ENCODE measurements around the gene KDM1B. TPM values are rescaled to one million over a fixed set of nuclear protein-coding genes. Genes with fewer than 3 reads are reported as not detected.

KDM1B gene
- total and polyA plus RNA-seq, 2 of the 8 experiments (the other 6 are each of a cell fraction or from before 2014, with no cell fraction given): 3.7 to 7.5 TPM

GRCh38 chr6:18249271-18249670 is 94.0 kb downstream of the KDM1B start:
- H4K5ac ChIP-seq (ENCODE audit: insufficient read length, low read depth, low read length): no peak overlapping the region
- no peaks in the 10 kb centered on the region for H3K27me3 ChIP-seq (replicated peaks in 1 of 4; ENCODE audit: control insufficient read depth in 3 of 4, extremely low read depth in 1 of 4, insufficient read depth in 3 of 4, low read length in 3 of 4)
- no peaks in the 10 kb centered on the region for H3K79me1 ChIP-seq (ENCODE audit: low read depth, low read length)
- H3K4me2 ChIP-seq (ENCODE audit: insufficient read depth in 1 of 2, low read depth in 2 of 2, low read length in 2 of 2): no peak overlapping the region
- H3K4me3 ChIP-seq (ENCODE audit: extremely low read depth in 1 of 4, insufficient read depth in 2 of 4, low read depth in 3 of 4, low read length in 4 of 4): no peak overlapping the region
- H4K20me1 ChIP-seq (replicated peaks in 1 of 2; ENCODE audit: control insufficient read depth in 1 of 2, insufficient read depth in 2 of 2, low read length in 2 of 2): peaks cover 3 to 9% of the 10 kb centered on the region in 2 experiments
- H4K91ac ChIP-seq (replicated peaks; ENCODE audit: insufficient read length, low read length): no peak overlapping the region
- no peaks in the 10 kb centered on the region for H3K4me1 ChIP-seq (replicated peaks in 1 of 4; ENCODE audit: control insufficient read depth in 3 of 4, insufficient read depth in 4 of 4, low read length in 3 of 4)
- peaks cover 0 to 96% of the 10 kb centered on the region in 2 experiments; a peak in 3 of 4 replicates for H3K79me2 ChIP-seq (ENCODE audit: control insufficient read depth in 1 of 2, insufficient read depth in 2 of 2, low read length in 2 of 2)
- H3K9ac ChIP-seq (replicated peaks in 1 of 4; ENCODE audit: extremely low read depth in 1 of 4, low read depth in 3 of 4, low read length in 3 of 4): no peak overlapping the region
- DNase-seq (ENCODE audit: low read depth in 1 of 2, low spot score in 2 of 2) (no peak), FAIRE-seq (no peak)
- no peak overlapping the region for H4K8ac ChIP-seq (ENCODE audit: extremely low read depth, insufficient read depth, low read length)
- H3K4ac ChIP-seq (replicated peaks; ENCODE audit: insufficient read length, low read depth, low read length): no peak overlapping the region
- WGBS, 2 experiments (ENCODE audit: extremely low coverage in 1 of 2, insufficient coverage in 1 of 2, insufficient read length in 1 of 2, insufficient replicate concordance in 2 of 2, low coverage in 1 of 2, low lambda C conversion rate in 2 of 2, missing lambda C conversion rate in 1 of 2): 94% methylated on average over 4 of the region's 4 CpGs; no CpG with 5 or more reads in 1 of the 2 experiments
- H2BK120ac ChIP-seq (replicated peaks; ENCODE audit: low read depth, low read length): no peak overlapping the region
- no peaks in the 10 kb centered on the region for H3K9me3 ChIP-seq (ENCODE audit: insufficient read depth in 2 of 2, low read depth in 1 of 2, low read length in 1 of 2)
- POLR2A ChIA-PET (ENCODE audit: partially characterized antibody): interaction anchor here (1.0 to 1.4 kb wide), 3 partner anchors 15 to 66 kb away, joined by 3 to 4 read pairs (median 3); partner anchors contain the start of gene DEK
- no peak overlapping the region for H2BK12ac ChIP-seq (ENCODE audit: low read depth, low read length)
- CTCF ChIA-PET (ENCODE audit: partially characterized antibody): interaction anchor here (0.6 kb wide), 1 partner anchor 667 kb away, joined by 4 read pairs; no protein-coding TSS in a partner anchor
- H3K56ac ChIP-seq (replicated peaks; ENCODE audit: insufficient read length, low read depth, low read length): peak overlapping the region; percentile 78
- no peak for TF ChIP-seq FOSL1 (IDR thresholded peaks at IDR 0.05; ENCODE audit: insufficient read depth, low read depth, low read length)
- no peak for TF ChIP-seq USF2 (IDR thresholded peaks at IDR 0.05; ENCODE audit: low read length)
- no peak for TF ChIP-seq ATF2 (IDR thresholded peaks at IDR 0.05; ENCODE audit: low read length)
- TF ChIP-seq EZH2 (IDR thresholded peaks at IDR 0.05; ENCODE audit: low read depth, low read length, severe bottlenecking): no peak
- no peak for TF ChIP-seq SIN3A (conservative IDR thresholded peaks at IDR 0.05 in 1 of 2, IDR thresholded peaks at IDR 0.05 in 1 of 2; ENCODE audit: low read depth in 1 of 2, low read length in 2 of 2)
- TF ChIP-seq TAF7 (optimal IDR thresholded peaks at IDR 0.05; ENCODE audit: borderline replicate concordance, low read depth, low read length): no peak
- no peak overlapping the region for H2AFZ ChIP-seq (ENCODE audit: low read length)
- no peak overlapping the region for H3K27ac ChIP-seq (ENCODE audit: low read depth, low read length)
- no peak overlapping the region for H2BK5ac ChIP-seq (ENCODE audit: low read depth, low read length)
- H2BK15ac ChIP-seq (ENCODE audit: low read length): no peak overlapping the region
- H3K18ac ChIP-seq (ENCODE audit: extremely low read depth, low read length): no peak overlapping the region
- H2BK20ac ChIP-seq (ENCODE audit: low read length): no peak overlapping the region
- H3K23ac ChIP-seq (ENCODE audit: insufficient read length): no peak overlapping the region
- no peak overlapping the region for H3K14ac ChIP-seq (ENCODE audit: insufficient read length)
- H3K36me3 ChIP-seq (ENCODE audit: control insufficient read depth in 2 of 4, insufficient read depth in 4 of 4, low read length in 3 of 4): peaks cover 8 to 89% (median 48%) of the 10 kb centered on the region in 4 experiments; a peak in 7 of 8 replicates
- no peak overlapping the region for H2AK5ac ChIP-seq (ENCODE audit: low read depth, low read length)
- no peaks in the 10 kb centered on the region for H3K23me2 ChIP-seq (ENCODE audit: low read depth, low read length)
